CD4-positive, alpha-beta T cell (primary cell): ENCODE results near the gene OPA3. TPM values are rescaled to one million over a fixed set of nuclear protein-coding genes. Genes with fewer than 3 reads are reported as not detected.

Experiments
- ATAC-seq: fragments of 200-7000 bp; cut with Tn5 transposase; one replicate; pipeline ENCODE4 v1.10.0; 2022; ENCODE audit warnings: mild to moderate bottlenecking; ENCODE audit not compliant: poor library complexity
- CTCF ChIA-PET: fragments of 350-600 bp; sonication (Branson Sonifier 250); formaldehyde crosslinking; loops from one replicate; lab custom pipeline; 2021; ENCODE audit warnings: antibody characterized with exemption, inconsistent platforms; lab: Charles Lee
- POLR2A ChIA-PET: fragments of 350-600 bp; sonication (Branson Sonifier 250); formaldehyde crosslinking; loops from one replicate; lab custom pipeline; 2021; ENCODE audit warnings: antibody characterized with exemption, inconsistent platforms; lab: Charles Lee
- DNase-seq, 14 experiments: peaks; one replicate each; pipeline ENCODE4 v3.0.0-alpha.2; 2013 to 2020; ENCODE audit warnings: mixed read lengths in 2 of 14
- H3K27ac ChIP-seq, 2 donors: one replicate each; pipeline versions ENCODE4 v1.5.1 to v1.7.0; 2013; ENCODE audit warnings: low read length in 2 of 2, low read depth in 1 of 2, mild to moderate bottlenecking in 1 of 2
- H3K27me3 ChIP-seq, 2 experiments: 1 replicate in 1 of 2; 2 replicates in 1 of 2; pipeline versions ENCODE4 v1.6.1 to v1.7.0; 2013; ENCODE audit warnings: low read length in 2 of 2, control low read depth in 1 of 2, mild to moderate bottlenecking in 1 of 2, moderate library complexity in 1 of 2; ENCODE audit not compliant: insufficient read depth in 2 of 2, control insufficient read depth in 1 of 2
- H3K36me3 ChIP-seq: one replicate; pipeline ENCODE4 v1.6.1; 2013; ENCODE audit warnings: low read length, control low read depth; ENCODE audit not compliant: insufficient read depth
- H3K4me1 ChIP-seq: one replicate; pipeline ENCODE4 v1.6.1; 2013; ENCODE audit warnings: low read length, control low read depth; ENCODE audit not compliant: insufficient read depth
- H3K4me3 ChIP-seq: one replicate; pipeline ENCODE4 v1.5.1; 2013; ENCODE audit warnings: mild to moderate bottlenecking, low read length, moderate library complexity
- H3K9me3 ChIP-seq, 2 experiments: 1 replicate in 1 of 2; 2 replicates in 1 of 2; pipeline versions ENCODE4 v1.6.1 to v1.7.0; 2013; ENCODE audit warnings: low read length in 2 of 2, mild to moderate bottlenecking in 2 of 2, control low read depth in 1 of 2, moderate library complexity in 1 of 2; ENCODE audit not compliant: control insufficient read depth in 1 of 2, insufficient read depth in 1 of 2
- H3K27ac Mint-ChIP-seq: one replicate; pipeline ENCODE4 v1.8.0; 2020; ENCODE audit warnings: mixed read lengths
- H3K27me3 Mint-ChIP-seq: one replicate; pipeline ENCODE4 v1.8.0; 2021; ENCODE audit warnings: mixed read lengths
- H3K36me3 Mint-ChIP-seq: one replicate; pipeline ENCODE4 v1.8.0; 2021; ENCODE audit warnings: low read depth, mixed read lengths
- H3K4me1 Mint-ChIP-seq: one replicate; pipeline ENCODE4 v1.8.0; 2021; ENCODE audit warnings: low read depth, mixed read lengths
- H3K4me3 Mint-ChIP-seq: one replicate; pipeline ENCODE4 v1.8.0; 2020; ENCODE audit warnings: mild to moderate bottlenecking, mixed read lengths
- H3K9me3 Mint-ChIP-seq: one replicate; pipeline ENCODE4 v1.8.0; 2020; ENCODE audit warnings: mixed read lengths
- CTCF ChIP-seq: fragments of 200-600 bp; IDR thresholded peaks from one replicate; pipeline ENCODE4 v1.8.0; 2022; ENCODE audit warnings: antibody characterized with exemption, mild to moderate bottlenecking
- intact Hi-C, 2 experiments: fragments of 100-400 bp; cut with DNase I in 1 of 2; cut with micrococcal nuclease in 1 of 2; formaldehyde crosslinking; loops; one replicate each; pipeline versions ENCODE4 v1.15.1 to v1.9.0; 2023 to 2025; cut with DNase I, micrococcal nuclease
- total RNA-seq, 174 experiments: library from RNA in 2 of 174; stranded (reverse) in 2 of 174; gene quantifications; one replicate each; pipeline ENCODE4 v1.2.3 and lab custom pipeline; 2021 to 2026

The OPA3 gene
- total RNA-seq, 2 experiments from 2014 or later: 3.1 to 3.2 TPM

- peak overlapping the region; percentile 34 for H3K4me3 ChIP-seq
- ATAC-seq: peak; percentile 37
- no peak for TF ChIP-seq CTCF
- peak overlapping the region; percentile 48 for H3K27ac Mint-ChIP-seq
- peaks cover 47% of the 10 kb centered on the region for H3K4me1 ChIP-seq
- H3K9me3 Mint-ChIP-seq: no peaks in the 10 kb centered on the region
- H3K4me1 Mint-ChIP-seq: peaks cover 36% of the 10 kb centered on the region
- peak overlapping the region in 1 of 2 donors; percentile 29 for H3K27ac ChIP-seq
- peaks cover 3% of the 10 kb centered on the region for H3K36me3 ChIP-seq
- peak overlapping the region; percentile 52 for H3K4me3 Mint-ChIP-seq
- peaks cover 0 to 6% of the 10 kb centered on the region in 2 experiments for H3K9me3 ChIP-seq
- peaks cover 6 to 7% of the 10 kb centered on the region in 2 experiments for H3K27me3 ChIP-seq
- CTCF ChIA-PET: interaction anchor here (0.6 to 2.9 kb wide), 3 partner anchors 59 to 143 kb away, joined by 3 to 8 read pairs (median 3); no protein-coding TSS in a partner anchor
- intact Hi-C loops: loop anchor here in 1 of 2 experiments (2.0 kb wide), 1 partner anchor 15 kb away; no protein-coding TSS in a partner anchor
- no peaks in the 10 kb centered on the region for H3K36me3 Mint-ChIP-seq
- peak; percentile 34 to 83 (median 54) for DNase-seq
- H3K27me3 Mint-ChIP-seq: peaks cover 8% of the 10 kb centered on the region
- POLR2A ChIA-PET: interaction anchor here (0.7 to 2.2 kb wide), 8 partner anchors 9 to 218 kb away, joined by 3 to 12 read pairs (median 4); no protein-coding TSS in a partner anchor
These were observed 85.1 kb downstream of the OPA3 start for GRCh38 chr19:45499196-45500180.

- Histone ChIP-seq H3K36me3 (peaks cover 3% of the 10 kb centered on the region), H3K27me3 (peaks cover 9 to 13% of the 10 kb centered on the region in 2 experiments), H3K4me3 (peak within 1 kb of the TSS; percentile 47), H3K4me1 (peaks cover 54% of the 10 kb centered on the region), H3K27ac (peak within 1 kb of the TSS in 1 of 2 donors; percentile 29), H3K9me3 (peaks cover 0 to 6% of the 10 kb centered on the region in 2 experiments)
- ATAC-seq: peak; percentile 58
- peak within 1 kb of the TSS; percentile 87 for H3K4me3 Mint-ChIP-seq
- ChIA-PET POLR2A (interaction anchor here (0.7 to 2.2 kb wide), 8 partner anchors 10 to 219 kb away, joined by 3 to 12 read pairs (median 4); no protein-coding TSS in a partner anchor), CTCF (interaction anchor here (0.9 to 5.1 kb wide), 3 partner anchors 13 to 144 kb away, joined by 3 to 32 read pairs (median 8); no protein-coding TSS in a partner anchor)
- H3K9me3 Mint-ChIP-seq: no peaks in the 10 kb centered on the region
- TF ChIP-seq CTCF: peak; percentile 35
- peak within 1 kb of the TSS; percentile 79 for H3K27ac Mint-ChIP-seq
- H3K36me3 Mint-ChIP-seq: no peaks in the 10 kb centered on the region
- intact Hi-C loops: loop anchor here in 1 of 2 experiments (2.0 kb wide), 1 partner anchor 14 kb away; no protein-coding TSS in a partner anchor
- DNase-seq: peak; percentile 42 to 87 (median 64)
- H3K4me1 Mint-ChIP-seq: peaks cover 36% of the 10 kb centered on the region
- H3K27me3 Mint-ChIP-seq: peaks cover 15% of the 10 kb centered on the region
These were observed 86.0 kb downstream of the OPA3 start, which contains the start of gene PPM1N for GRCh38 chr19:45498411-45499195. Gene PPM1N, plus strand, starts transcription at chr19:45498443. Its CDS starts 30 bp downstream, at chr19:45498473.
